ENCODE data around the gene ECE1.

DNA sequence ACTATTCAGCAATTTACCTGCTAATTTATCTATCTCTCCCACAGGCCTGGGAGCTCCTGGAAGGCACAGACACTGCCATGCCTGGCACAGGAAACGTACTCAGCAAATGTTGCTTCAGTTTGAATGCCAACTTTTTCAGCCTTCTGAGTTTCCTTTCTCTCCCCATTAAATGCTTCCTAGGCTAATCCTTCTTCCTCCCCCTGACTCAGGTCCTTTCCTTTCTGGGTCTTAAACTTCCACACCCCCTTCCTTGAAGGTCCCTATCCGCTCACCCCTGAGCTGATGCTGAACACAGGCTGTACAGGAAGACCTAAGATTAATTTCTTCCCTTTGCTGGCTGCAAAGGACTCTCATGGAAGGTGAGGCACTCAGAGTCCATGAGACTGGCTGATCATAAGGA, 40.3 kb upstream of the ECE1 start:
- TF ChIP-seq, protein P1, sequence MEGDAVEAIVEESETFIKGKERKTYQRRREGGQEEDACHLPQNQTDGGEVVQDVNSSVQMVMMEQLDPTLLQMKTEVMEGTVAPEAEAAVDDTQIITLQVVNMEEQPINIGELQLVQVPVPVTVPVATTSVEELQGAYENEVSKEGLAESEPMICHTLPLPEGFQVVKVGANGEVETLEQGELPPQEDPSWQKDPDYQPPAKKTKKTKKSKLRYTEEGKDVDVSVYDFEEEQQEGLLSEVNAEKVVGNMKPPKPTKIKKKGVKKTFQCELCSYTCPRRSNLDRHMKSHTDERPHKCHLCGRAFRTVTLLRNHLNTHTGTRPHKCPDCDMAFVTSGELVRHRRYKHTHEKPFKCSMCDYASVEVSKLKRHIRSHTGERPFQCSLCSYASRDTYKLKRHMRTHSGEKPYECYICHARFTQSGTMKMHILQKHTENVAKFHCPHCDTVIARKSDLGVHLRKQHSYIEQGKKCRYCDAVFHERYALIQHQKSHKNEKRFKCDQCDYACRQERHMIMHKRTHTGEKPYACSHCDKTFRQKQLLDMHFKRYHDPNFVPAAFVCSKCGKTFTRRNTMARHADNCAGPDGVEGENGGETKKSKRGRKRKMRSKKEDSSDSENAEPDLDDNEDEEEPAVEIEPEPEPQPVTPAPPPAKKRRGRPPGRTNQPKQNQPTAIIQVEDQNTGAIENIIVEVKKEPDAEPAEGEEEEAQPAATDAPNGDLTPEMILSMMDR (conservative IDR thresholded peaks at IDR 0.05 in 1 of 2, IDR thresholded peaks at IDR 0.05 in 1 of 2; ENCODE audit: extremely low read depth in 1 of 2, insufficient read depth in 1 of 2, low read depth in 1 of 2, low read length in 2 of 2) = no peak
- no peak for TF ChIP-seq EZH2 (IDR thresholded peaks at IDR 0.05; ENCODE audit: borderline replicate concordance, low read length)

All from mammary epithelial cell (primary cell).